CD4-positive, alpha-beta T cell treated with Interleukin-6 at 100 ng/mL for 8 hours (primary cell): ENCODE results near the gene ASCL2.

Experiments used
- DNase-seq: peaks from one replicate; pipeline ENCODE4 v3.0.0-alpha.2; 2020; ENCODE audit warnings: mixed read lengths, low spot score

Gene ASCL2

DNA sequence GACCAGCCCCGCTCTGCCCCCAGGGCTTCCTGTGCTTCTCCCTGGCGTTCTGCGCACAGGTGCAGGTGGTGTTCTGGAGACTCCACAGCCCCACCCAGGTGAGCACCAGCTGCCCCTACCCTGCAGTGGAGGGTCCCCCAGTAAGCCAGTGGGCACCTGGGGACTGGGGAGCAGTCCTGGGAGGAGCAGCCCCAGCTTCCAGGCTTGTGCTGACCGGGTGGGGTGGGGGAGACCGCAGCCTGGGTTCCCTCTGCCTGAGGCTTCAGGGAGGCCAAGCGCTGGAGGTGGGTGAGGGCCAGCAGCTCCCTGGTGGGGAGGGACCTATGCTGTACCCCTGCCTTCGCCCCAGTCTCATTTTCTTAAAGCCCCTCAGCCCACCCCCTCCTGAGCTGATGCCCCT, 38.3 kb upstream of the ASCL2 start:
- DNase-seq = no peak

DNA sequence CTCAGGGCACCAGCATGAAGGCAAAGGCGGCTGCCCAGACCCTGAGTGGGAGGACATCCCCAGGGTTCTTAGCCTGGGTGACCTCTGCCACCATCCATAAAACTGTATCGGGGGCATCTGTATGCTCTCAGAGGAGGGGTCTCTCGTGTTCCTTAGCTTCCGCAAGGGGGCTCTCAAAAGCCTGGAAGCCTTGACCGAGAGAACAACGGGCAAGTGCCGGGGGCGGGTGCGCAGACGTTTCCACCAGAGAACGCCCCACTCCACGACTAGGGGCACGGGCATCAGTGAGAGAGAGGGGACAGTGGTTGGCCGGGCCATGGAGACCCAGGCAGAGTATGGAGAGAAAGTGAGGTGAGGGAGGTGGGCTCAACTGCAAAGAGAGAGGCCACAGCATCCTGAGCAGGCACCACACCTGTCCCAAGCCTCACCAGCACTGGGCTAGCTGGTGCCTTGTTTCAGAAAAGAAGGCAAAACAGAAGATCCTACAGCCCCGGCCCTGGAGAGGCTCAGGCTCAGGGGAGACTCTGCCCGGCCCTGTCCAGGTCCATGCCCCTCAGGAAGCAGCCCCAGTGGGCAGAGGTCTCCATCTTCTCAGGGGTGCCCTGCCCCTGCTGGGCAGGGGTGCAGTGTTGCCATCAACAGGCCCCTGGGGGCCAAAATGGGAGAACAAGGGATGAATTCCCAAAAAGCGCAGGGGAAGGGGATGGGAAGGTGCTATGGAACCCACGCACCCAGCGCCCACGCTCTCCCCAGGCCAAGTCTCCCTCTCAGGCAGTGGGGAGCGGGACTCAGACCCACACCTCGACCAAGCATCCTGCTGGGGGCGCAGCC, 37.3 kb upstream of the ASCL2 start:
- no peak for DNase-seq

DNA sequence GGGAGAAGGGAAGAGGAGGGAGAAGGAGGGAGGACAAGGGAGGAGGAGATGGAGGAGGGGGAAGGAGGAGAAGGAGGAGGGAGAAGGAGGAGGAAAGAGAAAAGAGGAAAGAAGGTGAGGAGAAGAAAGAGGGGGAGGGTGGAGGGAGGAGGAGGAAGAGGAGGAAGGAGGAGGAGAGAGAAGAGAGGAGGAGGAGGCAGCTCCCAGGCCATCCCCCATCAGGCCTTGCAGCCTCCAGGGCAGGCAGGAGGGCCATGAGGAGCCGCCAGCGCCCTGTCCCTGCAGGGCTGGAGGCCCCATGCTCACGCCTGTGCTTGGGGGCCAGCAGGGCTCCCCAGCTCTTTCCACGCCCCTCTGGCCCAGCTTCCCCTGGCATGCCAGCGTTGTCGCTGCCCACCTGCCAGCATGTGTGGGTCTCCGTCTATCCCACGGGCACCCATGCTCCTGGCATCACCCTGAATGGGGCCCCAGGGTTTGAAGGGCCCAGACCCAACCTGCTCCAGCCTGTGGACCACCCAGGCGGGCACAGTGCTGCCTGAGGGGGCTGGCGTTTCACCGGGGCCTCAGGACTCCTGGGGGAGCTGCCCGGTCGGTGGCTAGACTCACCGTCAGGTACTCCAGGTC, 36.6 kb upstream of the ASCL2 start:
- no peak for DNase-seq

DNA sequence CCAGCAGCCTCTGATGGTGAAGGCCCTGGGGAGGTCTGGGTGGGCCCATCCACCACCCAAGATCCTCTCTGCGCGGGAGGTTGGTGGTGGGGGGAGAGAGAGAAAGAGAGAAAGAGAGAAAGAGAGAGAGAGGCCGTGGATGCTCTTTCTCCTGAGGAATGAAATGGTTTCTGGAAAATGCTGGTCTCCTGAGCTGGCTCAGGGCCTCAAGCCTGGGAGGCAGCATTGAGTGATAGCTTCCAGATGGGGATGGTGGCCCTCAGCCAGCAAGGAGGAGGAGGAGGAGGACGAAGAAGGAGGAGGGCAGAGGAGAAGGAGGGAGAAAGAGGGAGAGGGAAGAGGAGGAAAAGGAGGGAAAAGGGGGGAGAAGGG, 36.0 kb upstream of the ASCL2 start:
- no peak for DNase-seq

DNA sequence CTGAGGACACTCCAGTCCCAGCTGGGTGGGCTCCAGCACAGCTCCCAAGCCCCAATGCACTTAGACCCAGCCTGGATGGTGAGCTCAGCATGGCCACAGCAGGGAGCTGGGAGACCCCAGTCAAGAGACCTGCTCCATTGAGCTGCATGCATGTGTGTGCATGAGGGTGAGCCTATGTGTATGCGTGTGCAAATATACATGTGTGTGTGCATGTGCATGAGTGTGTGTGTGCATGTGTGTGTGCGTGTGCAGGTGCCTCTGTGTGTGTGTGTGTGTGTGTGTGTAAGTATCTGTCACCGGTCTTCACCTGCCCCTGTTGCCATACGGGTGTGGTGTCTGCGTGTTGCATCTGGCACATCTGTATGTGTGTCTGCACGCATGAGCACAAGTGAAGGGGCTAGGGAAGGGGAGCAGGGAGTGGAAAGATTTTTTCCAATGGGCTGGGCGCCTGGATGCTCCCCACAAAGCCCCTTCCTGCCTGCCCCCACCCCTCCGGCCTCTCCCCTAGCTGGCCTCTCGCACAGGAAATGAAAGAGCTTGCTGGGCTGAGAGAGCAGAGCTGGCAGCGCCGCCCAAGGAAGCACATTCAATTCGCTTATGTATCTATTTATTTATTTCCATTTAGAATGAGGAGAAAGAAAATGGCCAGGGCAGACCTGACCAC, 35.5 kb upstream of the ASCL2 start:
- DNase-seq = no peak

DNA sequence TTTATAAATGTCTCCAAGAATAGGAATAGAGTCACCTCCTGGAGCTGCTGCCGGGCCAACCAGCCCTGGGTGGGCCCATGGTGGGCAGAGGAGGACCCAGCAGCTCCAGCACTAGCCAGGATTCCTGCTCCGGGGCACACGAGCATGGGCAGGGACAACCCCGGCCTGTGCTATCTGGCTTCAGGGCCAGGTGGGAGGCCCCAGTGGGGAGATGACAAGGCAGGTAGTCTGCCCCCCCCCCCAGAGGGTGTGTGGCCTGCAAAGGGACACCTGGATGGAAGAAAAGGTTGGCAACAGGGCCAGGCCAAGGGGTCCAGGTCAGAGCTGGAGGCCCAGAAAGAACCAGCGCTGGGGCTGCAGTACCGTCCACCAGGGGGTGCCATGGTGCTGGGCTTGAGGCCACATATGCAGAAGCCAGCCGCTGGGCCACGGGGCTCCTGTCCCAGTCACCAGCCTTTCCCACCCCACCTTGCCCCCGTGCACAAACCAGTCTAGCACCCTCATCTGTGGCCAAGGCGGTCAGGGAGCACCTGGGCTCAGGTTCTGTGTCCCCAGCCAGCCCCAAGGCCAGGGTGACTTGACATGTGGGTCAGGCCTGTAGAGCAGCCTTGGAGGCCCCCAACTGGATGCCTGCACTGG, 34.9 kb upstream of the ASCL2 start:
- DNase-seq = peak; percentile 78

DNA sequence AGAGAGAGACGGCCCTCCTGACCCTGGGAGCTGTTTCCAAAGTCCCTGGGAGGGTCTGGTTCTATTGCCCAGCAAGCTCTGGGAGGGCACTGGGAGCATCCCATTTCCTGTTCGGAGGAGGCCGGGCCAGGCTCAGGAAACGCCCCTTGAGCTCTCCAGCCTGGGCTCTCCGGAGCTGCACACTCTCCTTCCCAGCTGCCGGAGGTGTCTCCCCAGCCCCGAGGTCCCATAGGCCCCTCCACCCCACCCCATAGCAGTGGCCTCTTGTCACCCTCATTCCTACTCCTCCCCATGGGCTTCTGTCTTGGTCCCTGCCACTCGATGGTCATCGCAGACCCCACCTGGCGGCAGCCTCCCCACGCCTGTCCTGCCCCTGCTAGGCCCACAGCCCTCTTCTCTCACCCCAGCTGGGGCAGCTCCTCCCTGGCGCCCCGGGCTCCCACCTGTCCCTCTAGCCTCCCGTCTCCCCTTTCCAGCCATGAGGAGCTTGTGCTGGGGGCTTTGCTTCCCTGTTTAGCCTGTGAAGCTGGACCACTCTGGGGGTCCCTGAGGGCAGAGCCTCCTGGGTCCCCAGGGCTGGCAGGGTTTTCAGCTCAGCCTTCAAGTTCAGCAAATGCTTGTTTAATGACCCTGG, 34.2 kb upstream of the ASCL2 start:
- DNase-seq = no peak

DNA sequence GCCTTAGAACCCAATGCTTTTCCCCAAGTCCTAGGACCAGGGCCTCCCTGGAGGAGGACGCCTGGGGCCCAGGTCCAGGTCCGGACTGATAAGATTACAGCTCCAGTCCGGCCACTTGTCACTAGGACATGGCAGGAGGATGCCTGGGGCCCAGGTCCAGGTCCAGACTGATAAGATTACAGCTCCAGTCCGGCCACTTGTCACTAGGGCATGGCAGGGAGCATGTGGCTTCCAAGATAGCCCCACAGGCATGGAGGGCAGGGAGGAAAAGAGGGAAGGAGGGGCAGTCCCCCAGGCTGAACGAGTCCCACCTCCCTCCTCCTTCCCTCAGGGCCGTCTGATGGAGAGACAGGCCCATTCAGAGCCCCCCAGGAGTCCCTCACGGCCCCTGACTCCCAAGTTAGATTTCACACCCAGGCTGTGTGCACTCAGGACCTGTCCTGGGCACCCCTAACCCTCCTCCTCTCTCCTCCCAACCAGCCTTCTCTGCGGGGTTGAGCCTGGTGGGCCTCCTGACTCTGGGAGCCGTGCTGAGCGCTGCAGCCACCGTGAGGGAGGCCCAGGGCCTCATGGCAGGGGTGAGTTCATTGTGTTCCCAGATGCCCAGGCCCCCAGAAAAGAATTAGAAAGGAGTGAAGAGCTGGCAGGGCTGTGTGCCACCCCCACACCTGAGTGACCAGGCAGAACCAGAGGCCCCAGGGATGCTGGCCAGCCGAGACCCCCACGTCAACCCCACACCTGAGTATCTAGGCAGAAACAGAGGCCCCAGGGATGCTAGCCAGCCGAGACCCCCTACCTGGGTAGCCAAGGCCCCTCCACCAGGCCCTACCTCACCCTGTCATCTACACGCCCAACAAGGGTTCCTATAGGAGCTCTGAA, 33.5 kb upstream of the ASCL2 start:
- DNase-seq = no peak

DNA sequence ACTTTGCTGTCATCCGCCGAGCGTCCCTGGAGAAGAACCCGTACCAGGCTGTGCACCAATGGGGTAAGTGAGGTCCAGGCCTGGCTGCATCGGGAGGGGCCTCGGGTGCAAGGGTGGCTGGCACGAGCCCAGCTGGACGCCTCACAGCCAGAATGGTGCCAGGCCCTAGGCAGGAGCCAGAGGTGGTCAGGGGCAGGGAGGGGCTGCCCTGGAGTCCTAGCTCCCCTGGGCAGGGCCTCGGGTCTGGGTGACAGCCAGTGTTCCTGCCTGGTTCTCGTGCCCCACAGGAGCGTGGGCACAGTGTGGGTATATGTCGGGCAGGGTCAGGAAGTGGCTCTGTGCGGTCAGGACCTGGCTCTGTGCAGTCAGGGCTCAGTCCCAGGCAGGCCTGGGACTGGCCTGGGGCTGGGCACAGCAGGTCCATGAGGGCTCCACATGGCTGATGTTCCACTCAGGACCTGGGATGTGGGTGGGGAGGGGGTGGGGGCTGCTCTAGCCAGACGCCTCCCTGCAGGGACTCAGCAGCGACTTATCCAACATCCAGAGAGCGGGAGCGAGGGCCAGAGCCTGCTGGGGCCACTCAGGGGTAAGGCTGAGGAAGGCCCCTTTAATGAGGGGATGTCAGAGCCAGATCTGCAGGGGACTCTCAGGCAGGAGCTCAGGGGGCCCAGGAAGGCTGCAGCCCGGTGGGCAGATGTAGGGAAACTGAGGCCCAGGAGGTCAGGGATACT, 32.7 kb upstream of the ASCL2 start:
- DNase-seq = no peak

DNA sequence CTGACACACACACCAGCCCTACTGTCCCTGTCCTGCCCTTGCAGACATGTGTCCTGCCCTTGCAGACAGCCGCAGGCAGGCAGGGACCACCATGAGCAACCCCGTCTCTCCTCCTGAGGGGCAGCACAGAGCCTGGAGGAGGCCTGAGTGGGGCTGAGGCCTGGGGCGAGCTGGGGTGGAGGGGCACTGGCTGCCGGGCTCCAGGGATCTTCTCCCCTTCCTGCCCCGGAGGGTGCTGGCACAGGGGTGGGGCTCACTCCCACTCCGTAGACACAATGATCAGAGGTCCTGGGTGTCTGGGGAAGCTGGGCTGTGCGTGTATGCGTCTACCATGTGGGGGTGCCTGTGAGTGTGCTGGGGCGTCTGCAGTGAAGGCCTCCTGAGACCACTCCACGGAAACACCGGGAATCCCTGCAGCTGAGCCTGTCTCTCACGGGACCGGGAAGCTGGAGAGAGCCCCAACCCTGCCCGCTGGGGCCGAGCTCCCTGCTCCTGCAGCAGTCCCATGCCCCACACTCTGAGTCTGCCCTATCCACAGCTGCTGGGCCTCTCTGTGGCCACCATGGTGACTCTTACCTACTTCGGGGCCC, 32.0 kb upstream of the ASCL2 start:
- no peak for DNase-seq

DNA sequence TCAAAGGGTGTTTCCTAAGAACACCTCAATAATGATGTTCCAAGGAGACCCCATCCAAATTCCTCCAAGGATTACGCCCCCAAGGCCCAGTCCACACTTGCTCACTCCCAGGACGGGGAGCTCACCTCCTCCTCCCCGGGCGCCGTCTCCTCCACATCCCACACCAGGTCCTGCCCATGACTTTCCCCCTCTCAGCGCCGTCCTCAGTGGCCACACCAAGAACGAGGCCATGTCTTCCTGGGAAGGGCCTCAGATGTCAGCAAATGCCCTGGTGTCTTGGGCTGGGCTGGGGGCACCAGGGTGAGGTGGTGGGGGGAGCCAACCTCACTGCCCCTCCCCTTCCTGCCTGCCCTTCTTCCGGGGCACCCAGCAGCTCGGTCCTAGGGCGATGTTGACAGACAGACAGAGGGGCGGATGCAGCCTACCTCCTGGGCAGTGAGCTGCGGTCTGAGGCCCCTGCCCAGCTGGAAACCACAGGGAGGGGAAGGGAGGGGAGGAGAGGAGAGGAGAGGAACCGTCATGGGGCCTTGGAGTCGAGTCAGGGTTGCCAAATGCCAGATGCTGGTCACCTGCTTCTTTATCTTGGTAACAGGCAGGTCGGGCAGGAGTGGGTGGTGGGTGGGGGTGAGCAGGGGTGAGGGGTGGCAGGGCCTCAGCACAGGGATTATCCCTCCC, 31.4 kb upstream of the ASCL2 start, which contains the start of the genes C11orf21 and TSPAN32:
Gene C11orf21 (minus strand): TSS at position 288 of the 675 bp plus-strand sequence. CDS start 110 bp downstream, at position 178.
Gene TSPAN32 (plus strand): TSS at position 383 of the 675 bp plus-strand sequence. CDS start 137 bp downstream, at position 520.
- peak; percentile 76 for DNase-seq

DNA sequence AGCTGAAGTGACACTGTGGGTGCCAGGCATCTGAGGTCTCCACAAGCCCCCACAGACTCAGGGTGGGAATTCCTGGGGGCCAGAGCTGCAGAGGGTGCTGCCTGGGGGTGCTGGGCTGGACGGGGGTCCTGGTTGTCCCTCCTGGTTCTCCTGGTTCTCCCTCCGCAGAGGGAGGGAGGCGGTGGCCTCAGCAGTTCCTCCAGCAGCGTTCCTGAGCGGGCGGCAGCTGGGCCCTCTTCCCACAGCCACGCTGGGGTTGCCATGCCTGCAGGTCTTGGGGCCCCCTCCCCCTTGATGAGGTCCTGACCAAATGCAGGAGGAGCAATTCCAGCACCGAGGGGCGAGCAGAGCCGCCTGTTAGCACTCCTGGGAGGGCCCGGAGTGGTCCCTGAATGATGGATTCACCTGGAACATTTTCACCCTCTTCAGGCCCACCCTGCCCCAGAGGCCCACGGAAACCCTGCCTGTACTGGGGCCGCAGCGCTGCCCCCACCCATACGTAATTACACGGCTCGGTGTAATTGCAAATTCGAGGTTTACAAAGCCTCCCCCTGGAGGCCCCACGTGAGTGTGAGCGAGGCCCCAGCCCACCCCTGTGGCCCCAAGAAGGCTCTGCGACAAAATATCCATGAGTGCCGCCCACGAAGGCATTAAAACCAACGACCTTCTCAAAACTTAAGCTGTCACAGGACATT, 30.7 kb upstream of the ASCL2 start:
- DNase-seq = no peak

DNA sequence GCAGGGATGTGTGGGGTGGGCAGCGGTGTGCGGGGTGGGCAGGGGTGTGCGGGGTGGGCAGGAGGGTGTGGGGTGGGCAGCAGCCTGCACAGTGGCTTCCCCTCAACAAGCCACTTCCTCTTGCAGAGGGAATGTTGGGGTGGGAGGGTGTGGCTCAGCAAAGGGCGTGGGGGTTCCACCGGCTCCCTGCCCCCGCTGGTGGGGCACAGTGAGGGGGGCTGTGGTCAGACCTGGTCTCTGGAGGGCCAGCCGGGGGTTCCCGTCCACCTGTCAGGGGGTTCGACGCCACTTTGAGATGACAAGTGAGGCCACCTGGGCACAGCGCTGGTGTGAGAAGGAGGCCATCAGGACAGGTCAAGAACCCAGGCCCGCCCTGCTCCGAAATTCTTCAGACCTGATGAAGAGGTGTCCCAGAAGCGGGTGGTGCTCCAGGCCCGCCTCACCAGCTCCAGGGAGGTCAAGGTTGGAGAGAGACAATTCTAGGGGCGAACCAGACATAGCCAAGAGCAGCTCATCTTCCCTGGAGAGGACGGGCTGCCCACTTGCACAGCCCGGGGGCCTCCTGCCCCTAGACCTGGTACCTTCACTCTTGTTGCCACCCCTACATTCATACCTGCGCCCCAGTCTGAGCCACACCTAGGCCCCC, 30.0 kb upstream of the ASCL2 start:
- DNase-seq = no peak

DNA sequence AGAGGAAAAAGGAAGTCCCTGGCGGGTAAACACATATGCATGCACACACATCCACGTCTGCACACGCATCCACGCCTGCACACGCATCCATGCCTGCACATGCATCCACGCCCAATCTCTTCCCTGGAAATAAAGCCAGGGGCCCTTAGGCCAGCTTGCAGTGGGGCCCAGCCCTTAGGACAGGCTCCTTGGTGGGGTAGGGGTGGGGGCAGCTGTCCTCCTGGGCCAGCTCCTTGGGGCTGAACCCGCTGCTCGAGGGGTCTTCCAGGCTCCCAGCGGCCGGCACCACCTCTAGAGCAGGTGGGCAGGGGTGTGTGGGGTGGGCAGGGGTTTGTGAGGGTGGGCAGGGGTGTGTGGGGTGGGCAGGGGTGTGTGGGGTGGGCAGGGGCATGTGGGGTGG, 29.4 kb upstream of the ASCL2 start:
- no peak for DNase-seq

DNA sequence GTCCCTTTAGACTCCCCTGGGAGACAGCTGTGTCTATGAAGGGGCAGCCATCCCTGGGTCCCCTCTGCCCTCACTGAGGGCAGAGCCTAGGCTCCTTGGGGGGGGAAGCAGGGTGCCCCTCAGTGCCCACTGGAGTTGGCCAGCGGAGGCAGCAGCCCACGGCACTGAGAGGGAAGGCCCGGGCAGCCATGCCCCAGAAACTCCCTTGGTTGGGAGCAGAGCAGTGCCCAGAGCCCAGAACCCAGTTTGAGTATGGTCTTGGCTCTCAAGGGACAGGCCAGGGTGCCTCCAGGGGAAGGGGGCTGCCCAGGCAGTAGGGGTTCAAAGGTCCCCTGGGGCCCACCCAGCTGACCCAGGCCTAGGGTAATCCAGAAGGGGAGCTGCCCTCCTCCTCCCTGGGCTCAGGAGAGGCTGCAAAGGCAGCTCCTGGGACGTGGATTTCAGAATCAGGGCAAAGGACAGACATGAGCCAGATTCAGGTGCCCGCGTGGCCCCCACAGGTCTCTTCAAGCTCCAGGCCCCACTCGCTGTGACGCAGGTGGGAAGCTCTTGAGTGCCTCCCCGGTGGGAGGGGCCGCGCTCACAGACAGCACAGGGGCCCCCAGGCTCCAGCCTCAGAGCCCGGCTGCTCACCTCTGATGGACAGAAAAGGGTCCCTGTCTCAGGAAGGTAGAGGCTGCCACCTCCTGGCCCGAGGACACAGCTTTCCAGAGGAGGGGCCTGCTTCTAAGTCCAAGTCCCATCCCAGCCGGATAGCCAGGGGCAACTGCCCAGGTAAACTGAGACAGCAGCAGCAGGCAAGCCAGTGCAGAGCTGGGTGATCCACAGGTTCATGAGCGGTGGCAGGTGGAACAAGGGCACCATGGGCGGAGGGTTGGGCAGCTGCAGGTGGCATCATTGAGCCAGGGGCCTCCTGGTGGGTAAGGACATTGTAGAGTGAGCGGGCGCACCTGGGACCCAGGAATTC, 28.7 kb upstream of the ASCL2 start:
- no peak for DNase-seq

DNA sequence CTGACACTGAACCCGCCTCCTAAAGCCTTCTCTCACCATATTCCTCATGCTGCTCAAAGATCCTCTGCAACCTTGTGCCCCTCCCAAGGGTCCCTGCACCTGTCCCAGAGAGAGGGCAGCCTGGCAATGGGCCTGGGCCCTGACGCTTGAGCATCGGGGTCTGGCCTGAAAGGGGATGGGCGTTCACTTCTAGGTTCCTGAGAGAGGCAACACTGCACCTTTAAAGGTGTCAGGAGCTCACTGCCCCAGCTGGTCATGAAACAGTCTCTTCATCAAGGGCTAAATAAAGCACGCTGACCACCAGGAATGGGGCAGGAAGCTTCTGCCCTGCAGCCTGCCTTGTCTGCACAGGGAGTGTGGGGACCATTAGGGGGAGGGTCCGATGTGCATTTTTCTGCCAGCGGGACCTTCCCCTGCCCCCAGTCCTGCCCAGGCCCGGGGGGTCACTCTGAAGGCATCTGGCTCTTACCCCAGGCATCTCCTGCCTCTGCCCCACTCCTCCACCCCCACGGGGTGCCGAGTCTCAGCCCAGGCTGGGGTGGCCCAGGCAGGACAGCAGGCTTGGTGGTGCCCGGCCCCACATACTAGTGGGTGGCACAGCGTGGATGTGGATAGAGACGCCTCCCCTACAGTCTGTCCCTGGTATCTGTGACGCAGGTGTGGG, 27.9 kb upstream of the ASCL2 start:
- DNase-seq = no peak
